Activated effector memory CD4-positive, alpha-beta T cell treated with anti-CD3 and anti-CD28 coated beads, Interleukin-2, amount 50 U/mL, for 16 hours (primary cell): ENCODE results near the gene PPARD.

Experiments used
- DNase-seq: peaks from one replicate; pipeline ENCODE4 v3.0.0-alpha.2; 2020

The PPARD gene

GRCh38 chr6:35358086-35358485, 15.7 kb downstream of the PPARD start:
- DNase-seq: no peak

DNA sequence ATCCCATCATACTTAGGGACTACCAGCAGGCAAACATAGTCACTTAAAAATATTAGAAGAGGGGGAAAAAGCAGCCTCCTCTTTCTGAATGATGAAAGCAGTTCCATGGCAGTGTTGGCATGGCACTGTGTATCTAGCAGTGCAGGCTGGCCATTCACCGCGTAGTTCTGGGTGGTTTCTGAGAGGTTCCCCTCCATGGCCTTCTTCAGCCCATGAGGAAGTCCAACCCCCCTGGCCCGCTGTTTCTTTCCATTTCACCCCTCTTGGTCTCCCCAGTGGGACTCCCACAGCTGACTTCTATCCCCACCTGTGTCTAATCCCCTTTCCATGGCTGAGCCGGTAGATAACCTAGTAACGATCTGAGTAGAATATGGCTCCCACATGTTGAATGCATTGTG, 17.0 kb downstream of the PPARD start:
- peak; percentile 14 for DNase-seq

DNA sequence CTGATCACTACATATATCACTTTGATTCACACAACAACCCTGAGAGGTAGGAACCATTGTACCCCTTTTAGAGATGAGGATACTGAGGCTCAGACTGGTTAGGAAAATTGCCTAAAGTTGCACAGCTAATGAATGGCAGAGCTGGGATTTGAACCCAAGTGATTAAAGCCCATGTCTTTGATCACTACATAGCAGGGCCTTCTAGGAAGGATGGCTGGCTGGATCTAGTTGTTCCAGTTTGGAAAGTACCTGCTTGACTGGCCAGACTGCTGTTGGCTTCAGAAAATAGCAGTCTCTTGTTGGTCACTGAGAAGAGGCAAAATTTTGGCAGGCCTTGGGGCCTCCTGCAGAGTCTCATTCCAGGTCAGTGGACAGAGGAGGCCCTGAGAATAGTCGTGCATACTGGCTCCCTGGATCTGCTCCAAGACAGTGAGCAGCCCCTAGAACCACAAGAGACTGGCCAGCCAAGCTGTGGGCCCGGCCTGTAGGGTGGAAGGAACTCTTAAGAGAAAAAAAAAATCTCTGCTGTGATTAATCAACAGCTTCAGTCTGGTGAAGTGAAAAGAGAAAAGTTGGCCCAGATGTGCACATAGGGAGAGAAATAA, 17.5 kb downstream of the PPARD start:
- peak; percentile 55 for DNase-seq

DNA sequence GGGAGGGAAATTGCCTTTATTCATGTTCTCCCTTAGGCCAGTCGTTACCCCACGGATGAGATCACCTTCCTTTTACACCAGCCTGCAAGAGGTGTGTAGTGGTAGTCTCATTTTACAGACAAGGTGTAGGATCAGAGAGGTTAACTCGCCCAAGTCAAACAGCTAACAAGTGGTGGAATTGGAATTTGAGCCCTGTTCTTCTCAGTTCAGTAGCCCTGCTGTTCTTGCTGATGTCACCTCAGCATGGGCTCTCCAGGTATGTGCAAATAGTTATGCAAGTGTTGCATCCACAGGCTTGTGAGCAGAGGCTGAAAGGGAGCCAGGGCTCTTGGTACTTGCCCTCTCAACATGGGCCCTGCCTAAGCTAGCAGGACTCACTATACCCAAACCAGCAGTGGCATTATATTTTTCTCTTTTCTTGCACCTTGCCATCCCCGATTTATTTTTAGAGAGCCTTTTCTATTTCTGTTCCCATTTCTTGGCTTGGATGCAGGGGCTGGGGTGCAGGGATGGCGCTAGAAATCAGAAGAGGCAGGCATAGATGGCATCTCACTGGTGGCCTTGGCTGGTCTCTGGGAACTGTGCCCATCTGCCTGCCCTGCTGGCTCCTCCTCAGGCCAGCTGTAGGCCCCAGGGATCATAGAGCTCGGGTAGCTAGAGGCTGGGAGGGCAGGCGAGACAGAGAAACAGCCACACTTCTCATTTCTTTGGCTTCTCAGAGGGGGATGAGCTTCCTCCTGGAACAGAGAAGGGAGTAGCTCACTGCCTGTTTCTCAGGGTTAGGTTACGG, 18.2 kb downstream of the PPARD start:
- peak; percentile 36 for DNase-seq

DNA sequence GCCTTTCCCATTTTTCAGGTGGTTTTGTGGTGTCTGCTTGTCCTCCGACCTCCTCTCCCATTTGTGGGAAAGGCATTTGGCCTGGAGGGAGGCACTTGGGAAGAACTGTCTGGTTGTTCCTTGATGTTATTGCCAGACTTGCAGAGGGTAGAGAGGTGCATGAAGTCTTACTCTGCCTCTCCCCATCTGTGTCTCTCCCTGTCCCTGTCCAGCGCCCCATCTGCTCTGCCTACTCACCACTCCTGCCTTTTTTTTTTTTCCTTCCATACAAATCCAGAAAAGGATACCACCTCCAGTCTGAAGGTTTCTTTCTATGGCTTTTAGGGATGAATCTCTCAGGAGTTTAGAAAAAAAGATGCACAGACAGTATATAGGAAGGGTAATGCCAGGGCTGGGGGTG, 19.8 kb downstream of the PPARD start:
- no peak for DNase-seq

DNA sequence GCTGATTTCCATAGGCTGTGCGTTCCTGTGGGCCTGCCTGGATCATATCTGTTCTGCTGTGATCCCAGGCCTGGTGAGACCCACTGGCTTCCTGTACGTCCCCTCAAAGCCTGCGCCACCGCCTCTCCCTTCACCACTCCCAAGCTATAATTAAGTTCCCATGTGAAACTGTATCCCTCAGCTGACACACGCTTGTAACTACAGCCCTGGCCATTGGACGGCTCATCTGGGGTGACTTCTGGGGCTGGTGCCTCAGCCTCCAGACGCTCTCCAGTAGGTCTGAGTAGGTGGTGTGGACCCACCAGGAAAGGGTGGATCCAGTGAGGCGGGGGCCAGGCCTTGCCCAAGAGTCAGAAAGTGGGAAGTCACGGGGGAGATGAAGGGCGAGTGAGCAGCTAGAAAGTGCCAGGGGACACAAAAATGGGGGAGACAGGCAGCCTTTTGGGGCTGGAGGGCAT, 21.0 kb downstream of the PPARD start:
- no peak for DNase-seq

GRCh38 chr6:35365594-35366203, 23.3 kb downstream of the PPARD start:
- no peak for DNase-seq

DNA sequence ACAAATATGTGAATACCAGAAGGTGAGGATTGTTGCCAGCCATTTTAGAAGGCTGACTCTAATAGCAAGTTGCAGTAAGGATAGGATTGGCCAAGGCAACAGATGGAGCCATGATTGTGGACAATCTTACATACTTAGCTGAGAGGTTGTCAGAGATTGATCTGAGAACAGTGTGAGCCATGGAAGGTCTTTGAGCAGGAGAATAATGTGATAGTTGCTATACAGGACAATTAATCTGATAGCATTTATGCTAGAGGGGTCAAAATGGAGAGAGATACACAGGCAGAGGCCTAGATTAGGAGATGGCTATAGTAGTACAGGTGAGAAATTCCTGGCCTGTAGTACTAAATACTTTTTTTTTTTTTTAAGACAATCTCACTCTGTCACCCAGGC, 23.8 kb downstream of the PPARD start:
- no peak for DNase-seq

DNA sequence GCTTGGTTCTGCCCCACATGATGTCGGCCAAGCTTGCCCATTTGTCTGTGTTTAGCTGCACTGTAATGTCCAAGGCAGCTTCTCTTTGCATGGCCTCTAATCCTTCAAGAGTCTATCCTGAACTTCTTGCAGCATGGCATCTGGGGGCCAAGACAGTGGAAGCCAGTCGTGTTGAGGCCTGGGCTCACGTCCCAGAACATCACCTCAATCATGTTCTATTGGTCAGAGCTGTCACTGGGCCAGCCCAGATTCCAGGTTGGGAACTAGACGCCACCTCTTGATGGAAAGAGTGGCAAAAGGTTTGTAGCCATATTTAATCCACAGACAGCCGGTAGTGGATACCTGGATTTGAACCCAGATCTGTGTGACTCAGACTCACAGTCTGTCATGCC, 25.3 kb downstream of the PPARD start:
- DNase-seq: no peak

- DNase-seq: no peak
Measured at GRCh38 chr6:35368038-35368887, 25.9 kb downstream of the PPARD start.

GRCh38 chr6:35370124-35370741, 27.9 kb downstream of the PPARD start:
- DNase-seq: peak; percentile 73

GRCh38 chr6:35370785-35371493, 28.6 kb downstream of the PPARD start:
- DNase-seq: no peak

DNA sequence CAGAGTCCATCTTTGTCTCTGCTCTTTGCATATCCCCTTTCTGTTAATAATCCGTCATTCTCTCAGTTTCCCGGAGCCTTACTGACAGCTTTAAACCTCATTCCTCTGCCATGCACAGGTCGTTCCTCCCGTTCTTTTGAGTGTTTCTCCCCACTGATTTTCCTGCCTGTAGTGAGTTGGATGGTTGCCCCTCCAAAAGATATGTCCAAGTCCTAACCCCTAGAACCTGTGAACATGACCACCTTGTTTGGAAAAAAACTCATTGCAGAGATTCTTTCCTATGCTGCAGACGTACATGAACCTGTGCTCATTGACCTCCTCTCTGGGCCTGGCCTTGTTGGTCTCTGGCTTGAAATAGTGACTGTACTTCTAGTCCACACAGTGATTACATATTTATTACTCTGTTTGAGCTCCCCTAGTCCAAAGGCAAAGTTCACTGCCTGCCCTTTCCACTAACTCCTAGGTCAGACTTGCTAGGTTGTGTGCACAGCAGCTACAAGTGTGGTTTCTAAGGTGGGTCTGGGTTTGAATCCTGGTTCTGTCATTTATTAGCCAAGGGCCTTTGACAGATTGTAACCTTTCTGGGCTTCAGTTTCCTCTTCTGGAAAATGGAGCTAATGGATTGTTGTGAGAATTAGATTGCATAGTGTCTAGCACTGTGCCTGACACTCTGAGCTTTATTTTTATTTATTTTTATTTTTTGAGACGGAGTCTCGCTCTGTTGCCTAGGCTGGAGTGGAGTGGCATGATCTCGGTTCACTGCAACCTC, 29.3 kb downstream of the PPARD start:
- DNase-seq: no peak

DNA sequence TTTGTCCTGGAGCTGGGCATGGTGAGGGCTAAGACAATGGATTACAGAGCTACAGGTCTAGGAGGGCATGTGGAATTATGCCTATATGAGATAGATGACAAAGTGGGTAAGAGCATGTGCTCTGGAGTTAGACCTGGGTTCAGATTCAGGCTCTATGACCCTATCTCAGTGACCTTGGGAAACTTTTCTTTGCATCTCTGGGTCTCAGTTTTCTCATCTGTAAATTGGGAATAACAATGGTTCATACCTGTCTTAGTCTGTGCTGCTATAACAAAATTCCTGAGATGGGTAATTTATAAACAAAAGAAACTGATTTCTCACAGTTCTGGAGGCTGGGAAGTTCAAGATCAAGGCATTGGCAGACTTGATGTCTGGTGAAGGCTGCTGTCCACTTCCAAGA, 30.3 kb downstream of the PPARD start:
- DNase-seq: no peak

GRCh38 chr6:35376281-35376680, 33.9 kb downstream of the PPARD start:
- no peak for DNase-seq

- no peak for DNase-seq
Measured at GRCh38 chr6:35377002-35377401, 34.6 kb downstream of the PPARD start.

DNA sequence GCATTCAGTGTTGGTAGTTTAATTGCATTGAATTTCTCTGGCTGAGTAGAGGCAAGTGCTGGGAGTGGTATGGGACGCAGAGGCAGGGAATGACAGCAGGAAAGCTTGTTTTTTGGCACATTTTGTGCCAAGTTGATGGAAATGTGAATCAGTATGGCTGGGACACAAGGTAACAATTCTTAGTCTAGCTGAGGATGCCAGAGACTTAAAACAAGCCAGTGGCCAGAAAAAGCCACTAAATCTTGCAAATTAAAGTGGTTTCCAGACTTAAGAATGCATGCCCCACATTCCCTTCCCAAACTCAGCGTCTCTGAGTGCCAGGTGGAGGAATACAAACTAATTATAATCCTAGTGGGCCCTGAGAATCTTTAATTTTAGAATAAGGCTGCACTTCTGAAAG, 35.9 kb downstream of the PPARD start:
- no peak for DNase-seq

DNA sequence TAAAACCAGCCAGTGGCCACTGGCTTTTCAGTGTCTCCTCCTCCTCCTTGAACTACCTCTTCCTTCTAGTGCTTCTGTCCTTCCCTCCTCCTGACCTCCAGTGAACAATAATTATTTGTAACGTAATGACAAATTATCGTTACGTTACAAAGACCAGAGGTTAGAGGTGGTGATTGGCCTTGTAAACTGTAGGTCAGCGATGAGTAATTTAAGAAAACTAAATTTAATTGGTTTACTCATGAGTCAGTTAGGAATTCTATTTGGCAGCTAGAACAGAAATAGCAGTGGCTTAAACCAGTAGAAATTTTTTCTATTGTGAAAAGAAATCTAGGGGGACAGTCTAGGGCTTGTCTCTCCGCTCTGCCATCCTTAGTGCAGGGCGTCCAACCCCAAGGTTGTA, 38.8 kb downstream of the PPARD start:
- no peak for DNase-seq

DNA sequence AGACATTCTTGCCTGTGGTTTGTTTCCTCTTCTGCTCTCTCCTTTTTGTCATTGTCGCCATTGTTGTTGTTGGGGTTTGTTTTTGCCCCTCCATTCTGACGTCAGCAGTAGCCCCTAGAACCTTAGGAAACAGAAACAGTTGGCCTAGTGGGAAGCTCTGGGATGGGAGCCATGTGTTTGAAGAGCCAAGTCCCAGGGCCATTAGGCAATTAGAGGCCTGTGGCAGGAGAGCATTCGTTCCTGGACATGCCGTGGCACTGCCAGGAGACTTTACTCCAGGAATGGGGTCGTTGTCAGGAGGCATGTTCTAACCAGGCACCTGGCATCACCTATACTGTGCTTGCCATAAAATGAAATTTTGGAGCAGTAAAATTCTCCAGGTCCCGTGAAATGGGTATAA, 39.7 kb downstream of the PPARD start:
- DNase-seq: no peak

DNA sequence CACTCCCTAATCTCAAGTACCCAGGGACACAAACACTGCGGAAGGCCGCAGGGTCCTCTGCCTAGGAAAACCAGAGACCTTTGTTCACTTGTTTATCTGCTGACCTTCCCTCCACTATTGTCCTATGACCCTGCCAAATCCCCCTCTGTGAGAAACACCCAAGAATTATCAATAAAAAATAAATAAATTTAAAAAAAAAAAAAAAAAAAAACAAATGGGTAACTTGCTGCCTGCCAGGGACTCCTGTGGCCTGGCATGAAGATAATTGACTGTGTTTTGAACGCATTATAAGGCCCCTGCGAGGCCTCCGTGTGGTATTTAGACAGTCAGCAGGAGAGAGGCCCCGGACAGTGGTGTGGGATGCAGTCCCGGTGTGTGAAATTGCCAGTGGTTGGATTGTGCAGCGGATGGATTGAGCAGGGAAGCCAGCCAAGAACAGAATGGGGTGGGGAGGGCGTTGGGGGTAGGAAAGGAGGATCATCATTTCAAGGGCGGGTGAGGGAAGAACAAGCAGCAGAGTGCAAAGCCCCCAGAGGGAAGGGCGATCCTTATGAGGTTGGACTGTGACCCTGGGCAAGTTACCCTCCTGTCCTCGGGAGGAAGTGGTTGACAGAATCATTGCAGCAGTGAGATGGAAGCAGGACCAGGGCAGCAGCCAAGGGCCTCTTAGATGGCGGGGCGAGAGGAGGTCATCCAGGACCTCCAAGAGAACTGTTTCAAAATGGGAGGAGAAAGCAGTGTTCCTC, 43.3 kb downstream of the PPARD start:
- no peak for DNase-seq

DNA sequence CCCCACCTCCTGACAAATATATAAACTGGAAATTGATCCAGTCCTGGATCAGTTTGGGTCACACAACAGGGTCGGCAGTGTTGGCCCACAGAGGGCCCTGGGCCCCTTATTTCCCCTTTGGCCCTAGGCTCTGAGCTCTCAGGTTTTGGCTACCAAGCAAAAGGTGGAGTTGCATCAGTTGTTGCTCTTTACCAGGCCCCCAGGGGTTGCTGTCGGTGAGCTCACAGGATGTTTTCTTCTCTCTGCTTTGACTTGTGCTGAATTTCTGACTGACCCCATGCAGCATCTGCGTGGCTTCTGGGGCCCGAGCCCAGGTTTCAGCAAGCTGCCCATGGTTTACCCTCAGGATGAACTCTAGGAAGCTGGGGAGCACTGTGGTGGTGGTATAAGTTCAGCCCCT, 44.6 kb downstream of the PPARD start:
- DNase-seq: no peak
